DMS114 treated with DMSO at 0.1 percent for 48 hours (cell line): Measurements from ENCODE around the gene LRRC17.
"Not testable (repeated sequence)": the region's sequence is repeated elsewhere in the genome, so short reads cannot be mapped to it uniquely, and the experiment has no call there.

Source experiments
- DNase-seq: peaks from one replicate; lab custom pipeline; 2025; ENCODE audit not compliant: unreplicated experiment; lab: John Stamatoyannopoulos, UW

The LRRC17 gene

DNA sequence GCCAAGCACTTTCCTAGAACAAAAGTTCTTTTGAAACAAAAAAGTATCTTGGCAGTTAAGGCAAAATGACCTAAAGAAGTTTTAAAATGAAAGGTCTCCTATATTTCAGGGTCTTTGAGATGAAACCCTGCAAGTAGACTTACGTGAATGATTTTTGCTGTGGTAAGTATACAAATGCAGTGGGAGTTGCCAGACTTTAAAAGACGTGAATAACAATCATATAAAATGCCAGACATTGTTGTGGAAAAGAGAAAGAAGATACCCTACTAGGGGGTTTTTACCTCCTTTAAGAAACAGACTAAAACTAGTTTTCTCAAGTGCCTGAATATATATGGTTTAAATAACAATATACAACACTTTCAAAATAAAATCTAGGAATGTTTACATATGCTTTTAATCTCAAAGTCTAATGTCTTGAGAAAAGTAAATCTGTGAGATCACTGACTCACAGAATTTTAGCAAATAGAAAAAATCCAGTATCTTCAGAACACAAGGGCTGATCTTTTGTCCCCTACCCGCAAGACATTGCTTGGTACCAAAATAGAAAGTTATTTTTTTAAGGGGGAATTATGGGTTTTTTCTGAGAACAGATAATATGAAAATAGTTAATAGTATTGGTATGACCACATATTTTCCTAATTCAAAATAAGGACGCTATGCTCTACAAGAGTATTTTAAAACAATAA lies 29.5 kb downstream of the LRRC17 start:
- DNase-seq: no peak

GRCh38 chr7:102942868-102943267 lies 30.1 kb downstream of the LRRC17 start:
- DNase-seq: no peak

- DNase-seq: no peak
Measured at GRCh38 chr7:102943423-102944169, 30.8 kb downstream of the LRRC17 start.

DNA sequence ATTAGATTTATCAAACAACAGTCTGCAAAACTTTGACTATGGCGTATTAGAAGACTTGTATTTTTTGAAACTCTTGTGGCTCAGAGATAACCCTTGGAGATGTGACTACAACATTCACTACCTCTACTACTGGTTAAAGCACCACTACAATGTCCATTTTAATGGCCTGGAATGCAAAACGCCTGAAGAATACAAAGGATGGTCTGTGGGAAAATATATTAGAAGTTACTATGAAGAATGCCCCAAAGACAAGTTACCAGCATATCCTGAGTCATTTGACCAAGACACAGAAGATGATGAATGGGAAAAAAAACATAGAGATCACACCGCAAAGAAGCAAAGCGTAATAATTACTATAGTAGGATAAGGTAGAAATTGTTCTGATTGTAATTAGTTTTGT lies 31.4 kb downstream of the LRRC17 start:
- DNase-seq: no peak

- no peak for DNase-seq
Measured at GRCh38 chr7:102951839-102952238, 39.0 kb downstream of the LRRC17 start.

GRCh38 chr7:102953406-102953805 lies 40.6 kb downstream of the LRRC17 start:
- DNase-seq: no peak

DNA sequence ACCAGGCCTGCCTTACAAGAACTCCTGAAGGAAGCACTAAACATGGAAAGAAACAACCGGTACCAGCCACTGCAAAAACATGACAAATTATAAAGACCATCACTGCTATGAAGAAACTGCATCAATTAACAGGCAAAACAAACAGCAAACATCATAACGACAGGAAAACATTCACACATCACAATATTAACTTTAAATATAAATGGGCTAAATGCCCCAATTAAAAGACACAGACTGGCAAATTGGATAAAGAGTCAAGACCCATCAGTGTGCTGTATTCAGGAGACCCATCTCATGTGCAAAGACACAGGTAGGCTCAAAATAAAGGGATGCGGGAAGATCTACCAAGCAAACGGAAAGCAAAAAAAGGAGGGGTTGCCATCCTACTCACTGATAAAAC lies 41.6 kb downstream of the LRRC17 start:
- DNase-seq: not testable (repeated sequence)

DNA sequence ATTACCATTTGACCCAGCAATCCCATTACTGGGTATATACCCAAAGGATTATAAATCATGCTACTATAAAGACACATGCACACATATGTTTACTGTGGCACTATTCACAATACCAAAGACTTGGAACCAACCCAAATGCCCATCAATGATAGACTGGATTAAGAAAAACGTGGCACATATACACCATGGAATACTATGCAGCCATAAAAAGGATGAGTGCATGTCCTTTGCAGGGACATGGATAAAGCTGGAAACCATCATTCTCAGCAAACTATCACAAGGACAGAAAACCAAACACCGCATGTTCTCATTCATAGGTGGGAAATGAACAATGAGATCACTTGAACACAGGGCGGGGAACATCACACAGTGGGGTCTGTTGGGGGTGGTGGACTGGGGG lies 45.2 kb downstream of the LRRC17 start:
- not testable (repeated sequence) for DNase-seq

GRCh38 chr7:102961993-102962392 lies 49.2 kb downstream of the LRRC17 start:
- not testable (repeated sequence) for DNase-seq

- DNase-seq: no peak
Measured at GRCh38 chr7:102966465-102966864, 53.7 kb downstream of the LRRC17 start.

- no peak for DNase-seq
Measured at GRCh38 chr7:102967798-102968197, 55.0 kb downstream of the LRRC17 start.

- no peak for DNase-seq
Measured at GRCh38 chr7:102973096-102973802, 60.4 kb downstream of the LRRC17 start.

DNA sequence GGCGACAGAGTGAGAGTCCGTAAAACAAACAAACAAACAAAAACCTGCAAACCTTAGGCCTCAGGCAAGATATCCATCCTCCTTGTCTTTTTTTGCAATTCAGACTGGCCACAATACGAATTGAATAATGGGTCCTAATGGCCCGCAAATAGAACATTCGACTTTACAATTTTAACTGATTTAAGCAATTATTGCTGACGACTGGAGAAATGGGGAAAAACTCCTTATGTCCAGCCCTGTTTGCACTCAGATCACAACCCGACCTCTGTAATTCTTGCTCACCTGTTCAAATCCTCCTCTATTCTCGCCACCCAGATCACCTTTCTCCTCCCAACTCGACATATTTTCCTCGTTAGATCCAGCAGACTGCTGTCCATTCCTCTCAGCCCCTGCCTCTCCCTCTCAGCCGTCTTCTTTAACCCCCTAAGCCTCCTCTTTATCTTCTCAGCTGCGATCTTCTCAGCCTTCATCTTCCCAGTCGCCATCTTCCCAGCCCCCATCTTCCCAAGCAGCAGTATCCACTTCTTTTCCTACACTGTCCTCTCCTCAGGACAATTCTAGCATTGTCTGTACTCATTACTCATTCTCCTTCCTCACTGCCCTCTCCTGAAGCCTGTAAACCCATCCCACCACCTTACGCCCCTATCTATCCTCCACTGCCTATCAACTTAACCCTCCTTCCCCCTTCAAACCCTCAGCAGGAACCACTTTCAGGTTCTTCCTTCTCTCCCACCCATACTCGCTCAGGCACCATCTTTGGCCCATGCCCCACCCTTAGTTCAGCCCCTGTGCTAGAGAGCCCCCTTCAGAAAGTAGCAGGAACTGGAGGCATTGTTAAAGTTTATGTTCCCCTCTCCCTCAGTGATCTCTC lies 61.8 kb downstream of the LRRC17 start:
- DNase-seq: no peak

DNA sequence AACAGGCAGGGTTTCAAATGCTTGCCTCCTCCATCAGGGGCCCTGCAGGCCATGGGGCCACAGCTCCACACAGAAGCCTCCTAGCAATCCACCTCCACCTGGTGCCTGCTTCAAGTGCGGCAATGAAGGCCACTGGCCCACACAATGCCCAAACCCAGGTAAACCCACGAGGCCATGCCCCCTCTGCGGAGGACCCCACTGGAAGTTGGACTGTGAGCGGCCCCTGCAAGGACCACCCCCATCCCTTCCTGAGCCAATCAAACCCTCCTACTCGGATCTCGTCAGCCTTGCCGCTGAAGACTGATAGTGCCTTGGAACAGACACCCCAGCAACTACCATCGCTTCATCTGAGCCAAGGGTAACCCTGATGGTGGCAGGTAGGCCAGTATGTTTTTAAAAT lies 63.1 kb downstream of the LRRC17 start:
- DNase-seq: no peak

- no peak for DNase-seq
Measured at GRCh38 chr7:102976493-102976892, 63.7 kb downstream of the LRRC17 start.

- not testable (repeated sequence) for DNase-seq
Measured at GRCh38 chr7:102977586-102977985, 64.8 kb downstream of the LRRC17 start.

DNA sequence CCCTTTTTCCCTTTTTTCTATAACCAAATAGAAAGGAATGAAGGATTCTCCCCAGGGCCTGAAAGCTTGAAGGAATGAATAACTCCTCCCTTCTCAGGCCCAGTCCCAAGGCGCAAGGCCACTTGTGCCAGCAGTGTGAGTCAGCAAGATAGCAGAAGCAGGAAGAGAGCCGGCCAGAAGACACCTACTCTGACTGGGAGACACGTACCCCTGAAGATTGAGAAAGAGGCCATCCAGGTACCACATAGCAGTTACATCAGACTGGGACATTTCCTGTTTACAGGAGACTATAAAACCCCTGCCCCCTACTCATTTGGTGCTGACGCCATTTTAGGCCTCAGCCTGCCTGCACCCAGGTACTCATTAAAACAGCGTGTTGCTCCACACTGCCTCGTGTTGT lies 65.5 kb downstream of the LRRC17 start:
- DNase-seq: no peak

DNA sequence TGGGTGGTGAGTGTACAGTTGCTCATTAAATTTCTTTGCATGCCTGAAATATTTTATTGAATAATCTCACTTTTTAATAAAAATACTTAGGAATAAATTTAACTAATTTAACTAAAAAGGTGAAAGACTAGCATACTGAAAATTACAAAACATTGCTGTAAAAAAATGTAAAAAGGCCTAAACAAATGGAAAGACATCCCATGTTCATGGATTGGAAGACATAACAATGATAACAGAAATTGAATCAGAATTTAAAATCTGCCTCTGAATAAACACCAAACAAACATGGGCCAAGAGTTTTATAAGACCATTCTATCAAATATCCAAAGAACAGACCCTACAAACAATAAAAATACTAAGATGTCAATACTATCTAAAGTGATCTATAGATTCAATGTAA lies 66.9 kb downstream of the LRRC17 start:
- no peak for DNase-seq

- no peak for DNase-seq
Measured at GRCh38 chr7:102981451-102981850, 68.7 kb downstream of the LRRC17 start.

GRCh38 chr7:102982235-102982634 lies 69.4 kb downstream of the LRRC17 start:
- DNase-seq: no peak

DNA sequence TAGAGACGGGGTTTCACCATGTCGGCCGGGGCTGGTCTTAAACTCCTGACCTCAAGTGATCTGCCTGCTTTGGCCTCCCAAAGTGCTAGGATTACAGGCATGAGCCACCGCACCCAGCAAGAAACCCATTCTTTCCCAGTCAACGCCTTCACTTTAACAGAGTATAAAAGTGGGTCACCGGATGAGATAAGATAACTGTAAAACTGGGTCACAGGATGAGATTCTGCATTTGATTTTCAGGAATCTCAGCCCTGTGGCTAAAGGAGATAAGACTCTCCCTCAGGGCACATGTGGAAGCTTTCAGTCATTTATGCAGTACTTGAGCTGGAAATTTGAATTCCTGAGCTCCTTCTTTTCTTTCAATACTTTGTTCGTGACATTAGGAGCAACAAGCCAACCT lies 70.8 kb downstream of the LRRC17 start:
- DNase-seq: no peak
